ENCODE data around the gene B3GALT6.
"Not testable (repeated sequence)": the region's sequence is repeated elsewhere in the genome, so short reads cannot be mapped to it uniquely, and the experiment has no call there.

B3GALT6 gene
- total RNA-seq: 13.8 to 36.3 reads per million in 2 donors

DNA sequence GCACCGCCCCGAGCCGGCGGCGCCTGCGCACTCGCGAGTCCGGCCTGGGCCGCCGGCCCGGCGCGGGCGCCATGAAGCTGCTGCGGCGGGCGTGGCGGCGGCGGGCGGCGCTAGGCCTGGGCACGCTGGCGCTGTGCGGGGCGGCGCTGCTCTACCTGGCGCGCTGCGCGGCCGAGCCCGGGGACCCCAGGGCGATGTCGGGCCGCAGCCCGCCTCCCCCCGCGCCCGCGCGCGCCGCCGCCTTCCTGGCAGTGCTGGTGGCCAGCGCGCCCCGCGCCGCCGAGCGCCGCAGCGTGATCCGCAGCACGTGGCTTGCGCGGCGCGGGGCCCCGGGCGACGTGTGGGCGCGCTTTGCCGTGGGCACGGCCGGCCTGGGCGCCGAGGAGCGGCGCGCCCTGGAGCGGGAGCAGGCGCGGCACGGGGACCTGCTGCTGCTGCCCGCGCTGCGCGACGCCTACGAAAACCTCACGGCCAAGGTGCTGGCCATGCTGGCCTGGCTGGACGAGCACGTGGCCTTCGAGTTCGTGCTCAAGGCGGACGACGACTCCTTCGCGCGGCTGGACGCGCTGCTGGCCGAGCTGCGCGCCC is at the start of gene B3GALT6:
Gene B3GALT6 (plus strand): TSS at position 30 of the 588 bp plus-strand sequence. CDS start 42 bp downstream, at position 72.
- no peak for DNase-seq

- DNase-seq: no peak
Measured at GRCh38 chr1:1182491-1183220, 49.4 kb upstream of the B3GALT6 start.

DNA sequence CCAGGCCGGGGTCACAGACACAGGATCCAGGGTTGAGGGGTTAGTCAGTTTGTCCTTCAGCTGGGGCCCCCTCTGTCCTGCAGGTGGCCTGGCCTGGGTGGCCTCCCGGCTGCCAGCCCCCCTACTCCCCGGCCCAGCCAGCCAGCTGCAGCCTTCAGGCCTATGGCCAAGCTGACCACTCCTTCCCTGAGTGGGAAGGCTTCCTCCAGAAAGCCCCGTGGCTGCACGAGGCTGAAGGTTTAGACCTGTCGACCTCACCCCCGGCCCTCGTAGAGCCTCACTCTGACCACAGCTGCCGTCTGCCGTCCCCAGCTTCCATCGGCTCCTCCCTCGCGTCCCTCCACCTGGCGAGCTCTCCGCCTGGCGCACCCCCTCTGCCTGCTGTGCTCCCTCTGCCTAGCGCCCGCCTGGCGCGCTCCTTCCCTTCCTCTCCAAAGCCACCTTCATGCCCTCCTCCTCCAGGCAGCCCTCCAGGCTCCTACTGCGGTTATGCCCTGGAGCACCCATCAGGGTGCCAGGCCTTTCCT is 48.8 kb upstream of the B3GALT6 start:
- DNase-seq: no peak

DNA sequence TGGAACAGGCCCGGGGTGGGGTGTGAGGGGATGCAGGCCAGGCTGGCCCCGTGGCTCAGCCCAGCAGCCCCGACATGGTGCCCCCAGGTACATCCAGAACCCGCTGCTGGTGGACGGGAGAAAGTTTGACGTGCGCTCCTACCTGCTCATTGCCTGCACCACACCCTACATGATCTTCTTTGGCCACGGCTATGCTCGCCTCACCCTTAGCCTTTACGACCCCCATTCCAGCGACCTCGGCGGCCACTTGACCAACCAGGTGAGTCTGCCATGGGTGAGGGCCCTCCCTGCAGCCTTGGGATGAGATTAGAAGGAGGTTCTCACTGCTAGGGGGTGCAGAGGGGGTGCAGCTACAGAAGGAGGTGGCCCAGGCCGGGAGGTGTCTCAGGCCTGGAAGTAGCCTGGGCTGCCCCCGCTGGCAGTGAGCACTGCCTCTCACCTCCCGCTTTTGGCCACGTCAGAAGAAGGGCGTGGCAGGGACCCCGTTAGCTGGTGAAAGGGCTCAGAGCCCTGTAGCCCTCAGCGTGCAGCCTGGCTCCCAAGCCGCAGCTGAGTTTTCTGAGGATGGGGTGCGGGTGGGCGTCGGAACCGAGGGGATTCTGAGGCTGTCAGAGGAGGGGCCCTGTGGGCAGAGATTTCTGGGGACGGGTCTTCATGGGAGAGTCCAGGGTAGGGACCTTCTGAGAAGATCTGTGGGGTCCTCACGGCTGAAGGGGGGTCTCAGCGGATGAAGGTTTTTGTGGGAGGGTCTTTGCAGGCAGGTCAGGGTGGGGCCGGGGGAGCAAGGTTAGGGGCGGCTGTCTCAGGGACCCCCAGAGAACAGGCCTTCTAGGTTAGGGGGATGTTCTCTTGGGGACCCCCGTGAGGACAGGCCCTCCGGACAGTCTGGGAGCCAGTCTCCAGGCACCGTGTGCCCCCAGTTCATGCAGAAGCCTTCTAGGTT is 47.9 kb upstream of the B3GALT6 start:
- DNase-seq: no peak

DNA sequence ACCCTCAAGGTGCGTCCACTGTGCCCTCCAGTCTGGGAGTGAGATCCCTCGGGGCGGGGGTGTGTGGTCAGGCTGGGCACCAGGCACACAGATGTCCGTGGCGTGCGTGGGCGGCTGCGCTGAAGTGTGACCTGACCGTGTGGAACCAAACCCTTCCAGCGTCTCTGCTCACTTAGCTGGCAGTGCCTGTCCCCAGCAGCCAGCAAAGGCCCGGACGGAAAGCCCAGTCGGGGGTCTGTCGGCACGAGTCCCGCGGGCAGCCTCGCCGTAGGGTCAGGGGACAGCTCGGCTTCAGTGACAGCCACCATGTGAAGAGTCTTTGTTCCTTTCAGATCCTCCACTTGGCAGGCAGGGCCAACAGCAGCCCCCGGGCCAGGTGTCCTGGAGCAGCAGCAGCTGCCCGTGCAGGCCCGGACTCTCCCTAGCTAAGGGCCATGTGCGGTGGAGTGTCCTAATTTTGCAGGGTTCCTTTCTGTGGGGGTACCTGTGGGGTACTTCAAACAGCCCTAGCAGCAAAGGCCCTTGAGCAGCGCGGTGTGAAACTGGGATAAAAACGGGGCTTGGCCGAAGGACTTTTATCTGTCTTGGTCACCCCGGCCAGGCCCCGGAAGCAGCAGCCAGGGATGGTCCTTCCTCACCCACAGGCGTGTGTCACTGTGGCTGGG is 46.8 kb upstream of the B3GALT6 start:
- no peak for DNase-seq

- DNase-seq: no peak
Measured at GRCh38 chr1:1187938-1188337, 44.1 kb upstream of the B3GALT6 start.

DNA sequence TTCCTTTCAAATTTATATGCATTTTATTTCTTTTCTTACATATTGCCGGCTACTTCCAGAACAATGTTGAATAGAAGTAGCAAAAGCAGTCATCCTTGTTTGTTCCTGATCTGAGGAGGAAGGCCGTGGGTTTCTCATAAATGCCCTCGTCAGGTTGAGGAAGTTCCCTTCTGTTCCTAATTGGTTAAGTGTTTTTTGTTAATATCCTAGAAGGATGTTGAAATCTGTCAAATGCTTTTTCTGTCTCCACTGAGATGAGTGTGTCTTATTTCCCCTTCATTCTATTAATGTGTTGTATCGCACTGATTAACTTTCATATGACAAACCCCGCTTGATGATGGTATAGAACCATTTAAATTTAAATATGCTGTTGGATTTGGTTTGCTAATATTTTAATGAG is 42.9 kb upstream of the B3GALT6 start:
- no peak for DNase-seq

DNA sequence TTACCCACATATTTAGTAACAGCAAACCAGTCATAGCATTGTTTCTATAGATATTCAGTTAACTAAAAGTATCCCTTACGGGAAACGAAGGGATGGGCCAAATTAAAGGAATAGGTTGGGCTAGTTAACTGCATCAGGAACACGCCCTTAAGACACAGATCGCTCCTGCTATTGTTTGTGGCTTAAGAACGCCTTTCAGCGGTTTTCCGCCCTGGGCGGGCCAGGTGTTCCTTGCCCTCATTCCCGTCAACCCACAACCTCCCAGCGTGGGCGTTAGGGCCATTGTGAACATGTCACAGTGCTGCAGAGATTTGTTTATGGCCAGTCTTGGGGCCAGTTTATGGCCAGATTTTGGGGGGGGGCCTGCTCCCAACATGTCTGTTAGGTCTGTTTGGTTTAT is 40.3 kb upstream of the B3GALT6 start:
- no peak for DNase-seq

DNA sequence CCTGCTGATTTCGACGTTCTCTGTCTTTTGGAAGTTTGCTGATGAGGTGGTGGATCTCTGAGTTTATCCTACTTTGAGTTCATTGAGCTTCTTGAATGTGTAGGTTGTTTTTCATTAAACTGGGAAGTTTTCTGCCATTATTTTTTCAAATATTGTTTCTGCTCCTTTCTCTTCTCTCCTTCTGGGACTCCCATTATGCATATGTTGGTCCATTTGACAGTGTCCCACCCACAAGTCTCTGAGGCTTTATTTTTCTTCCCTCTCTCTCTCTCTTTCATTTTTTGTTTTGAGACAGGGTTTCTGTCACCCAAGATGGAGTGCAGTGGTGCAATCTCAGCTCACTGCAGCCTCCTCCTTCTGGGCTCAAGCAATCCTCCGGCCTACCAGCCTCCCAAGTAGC is 37.3 kb upstream of the B3GALT6 start:
- DNase-seq: no peak

- DNase-seq: not testable (repeated sequence)
Measured at GRCh38 chr1:1195726-1196125, 36.3 kb upstream of the B3GALT6 start.

GRCh38 chr1:1196431-1197187 is 35.4 kb upstream of the B3GALT6 start:
- no peak for DNase-seq

GRCh38 chr1:1197188-1197500 is 34.9 kb upstream of the B3GALT6 start:
- DNase-seq: no peak

DNA sequence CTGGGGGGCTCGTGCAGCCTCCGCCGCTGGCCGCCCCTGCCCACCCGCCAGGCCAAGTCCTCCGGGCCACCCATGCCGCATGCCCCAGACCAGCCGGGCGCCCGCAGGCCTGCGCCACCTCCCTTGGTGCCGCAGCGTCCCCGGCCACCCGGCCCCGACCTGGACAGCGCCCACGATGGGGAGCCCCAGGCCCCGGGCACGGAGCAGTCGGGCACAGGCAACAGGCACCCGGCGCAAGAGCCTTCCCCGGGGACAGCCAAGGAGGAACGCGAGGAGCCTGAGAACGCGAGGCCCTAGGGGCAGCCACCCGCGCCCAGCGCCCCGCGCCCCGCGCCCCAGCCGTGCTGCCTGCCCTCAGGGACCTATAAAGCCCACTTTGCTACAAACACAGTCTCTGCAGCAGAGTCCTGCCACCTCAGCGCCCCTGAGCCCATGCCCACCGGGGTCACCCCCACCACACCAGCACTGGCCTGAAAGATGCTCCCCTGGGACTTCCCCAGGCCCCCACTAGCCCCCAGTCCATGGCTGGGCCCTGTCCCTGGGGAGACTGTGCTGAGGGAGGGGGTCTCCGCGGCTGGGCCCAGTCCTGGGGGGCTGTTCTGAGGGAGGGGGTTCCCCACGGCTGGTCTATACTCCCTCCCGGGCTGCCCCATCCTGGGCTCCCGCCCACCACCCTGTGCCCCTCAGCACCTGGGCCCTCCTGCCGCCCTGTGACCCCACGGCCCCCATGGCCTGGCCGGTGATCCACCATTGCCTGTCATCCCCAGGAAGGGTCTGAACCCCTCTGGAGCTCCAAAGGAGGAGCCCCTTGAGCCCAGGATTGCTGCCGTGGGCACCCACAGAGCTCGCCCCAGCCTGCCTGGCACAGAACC is 34.2 kb upstream of the B3GALT6 start:
- no peak for DNase-seq

GRCh38 chr1:1198423-1199140 is 33.5 kb upstream of the B3GALT6 start:
- no peak for DNase-seq

DNA sequence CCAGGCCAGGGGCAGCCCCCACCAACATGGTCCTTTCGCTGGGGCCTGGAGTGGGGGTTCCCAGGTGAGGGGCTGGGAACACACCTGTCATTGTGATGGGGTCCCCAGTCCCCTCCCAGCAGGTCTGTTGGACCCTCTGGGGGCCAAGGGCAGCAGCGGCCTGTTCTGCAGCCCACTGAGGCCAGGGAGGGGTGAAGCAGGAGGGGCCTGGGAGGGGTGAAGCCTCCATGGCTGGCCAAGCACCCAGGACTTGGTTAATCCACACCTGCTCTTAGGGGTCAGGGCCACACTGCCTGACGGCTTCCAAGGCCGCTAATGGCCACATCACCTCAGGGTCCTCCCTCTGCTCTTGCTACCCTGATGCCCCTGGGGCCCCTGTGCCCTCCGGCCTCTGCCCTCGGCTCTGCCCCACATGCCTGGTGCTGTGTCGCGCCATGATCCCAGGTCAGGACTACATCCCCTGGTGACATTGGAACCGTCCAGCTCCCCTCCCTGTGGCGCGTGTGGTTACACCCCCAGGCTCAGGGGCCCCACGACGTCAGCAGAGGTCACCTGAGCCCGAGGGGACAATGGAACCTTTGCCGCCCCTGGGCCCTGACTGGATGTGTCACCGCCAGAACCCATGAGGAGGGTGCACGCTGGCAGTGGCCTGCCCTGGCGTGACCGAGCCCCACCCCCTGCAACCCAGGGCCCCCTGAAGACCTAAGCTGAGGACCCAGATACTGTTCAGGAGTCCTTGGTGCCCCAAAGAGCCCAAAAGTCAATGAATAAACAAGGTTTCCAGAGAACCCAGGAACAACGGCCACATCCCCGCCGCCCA is 32.7 kb upstream of the B3GALT6 start:
- DNase-seq: no peak

- no peak for DNase-seq
Measured at GRCh38 chr1:1199961-1200875, 31.8 kb upstream of the B3GALT6 start.

DNA sequence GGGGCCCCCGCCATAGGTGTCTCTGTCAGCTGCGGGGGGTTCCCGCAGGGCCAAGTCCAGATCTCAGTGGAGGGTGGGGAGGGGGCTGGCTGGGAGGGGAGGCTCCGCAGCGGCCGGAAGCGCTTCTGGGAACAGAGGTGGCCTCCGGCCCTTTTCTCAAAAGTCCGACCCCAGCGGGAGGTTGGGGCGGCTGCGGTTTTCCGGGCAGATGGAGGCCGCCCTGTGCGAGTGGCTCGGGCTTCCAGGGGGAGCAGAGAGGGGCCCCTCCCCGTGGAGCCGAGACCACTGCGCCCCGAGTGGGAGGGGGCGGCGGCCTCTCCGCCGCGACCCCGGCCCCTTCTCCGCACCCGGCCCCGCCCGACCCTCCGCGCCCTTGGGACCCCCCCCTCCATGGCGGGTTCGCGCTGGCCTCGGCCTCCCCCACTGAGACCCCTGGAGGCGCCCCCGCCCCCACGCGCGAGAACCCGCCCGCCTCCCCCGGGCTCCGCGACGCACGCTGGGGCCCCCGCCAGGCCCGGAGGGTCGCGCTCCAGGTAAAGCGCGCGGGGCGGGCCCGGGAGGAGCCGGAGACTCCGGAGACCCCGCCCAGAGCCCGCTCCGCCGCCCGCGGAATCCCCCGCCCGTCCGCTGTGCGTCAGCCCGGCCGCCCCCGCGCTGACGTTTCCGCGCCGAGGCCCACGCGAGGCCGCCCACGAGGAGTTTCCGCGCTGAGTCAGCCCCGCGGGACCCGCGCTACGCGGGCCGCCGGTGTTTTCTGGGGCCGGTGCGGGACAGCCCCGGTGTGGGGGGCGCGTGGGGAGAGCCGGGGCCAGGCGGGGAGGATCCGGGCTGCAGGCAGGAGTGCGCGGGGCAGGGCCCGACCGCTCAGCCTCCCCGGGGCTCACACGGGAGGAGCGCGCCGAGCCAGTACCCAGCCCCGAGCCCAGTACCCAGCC is 30.9 kb upstream of the B3GALT6 start:
- peak; percentile 85 for DNase-seq
